Pancreas (tissue), 10 donors: ENCODE data around the gene POPDC2. TPM values are rescaled to one million over a fixed set of nuclear protein-coding genes. Genes with fewer than 3 reads are reported as not detected.

ENCODE experiments used
- ATAC-seq, 4 donors: fragments of 200-7000 bp; cut with Tn5 transposase; one replicate each; pipeline versions ENCODE4 v1.8.0 to v1.9.1; 2020; ENCODE audit warnings: mild to moderate bottlenecking in 4 of 4, moderate library complexity in 4 of 4
- DNase-seq, 6 donors: peaks; one replicate each; pipeline ENCODE4 v3.0.0-alpha.2; 2020
- FAIRE-seq: peaks from 2 replicates; lab custom pipeline; 2012; peaks lifted over from hg19 to GRCh38; lab: Jason Lieb, UNC
- H3K27ac ChIP-seq, 4 donors: fragments of 200-600 bp; sonication (generic); 1 replicate in 3 of 4; 2 replicates in 1 of 4; pipeline versions ENCODE4 v1.5.0 to v1.8.0; 2020
- H3K27me3 ChIP-seq, 4 donors: fragments of 200-600 bp; one replicate each; pipeline ENCODE4 v1.8.0; 2021
- H3K36me3 ChIP-seq, 3 donors: fragments of 200-600 bp; sonication (generic) in 1 of 3; one replicate each; pipeline versions ENCODE4 v1.5.0 to v1.8.0; 2020 to 2021
- H3K4me1 ChIP-seq, 3 donors: fragments of 200-600 bp; one replicate each; pipeline ENCODE4 v1.8.0; 2021
- H3K4me3 ChIP-seq, 4 donors: fragments of 200-600 bp; sonication (generic) in 2 of 4; one replicate each; pipeline versions ENCODE4 v1.5.0 to v1.8.0; 2020 to 2021
- H3K9me3 ChIP-seq, 4 donors: fragments of 200-600 bp; one replicate each; pipeline ENCODE4 v1.8.0; 2021
- CTCF ChIP-seq, 4 donors: fragments of 200-600 bp; sonication (generic) in 3 of 4; IDR thresholded peaks; one replicate each; pipeline versions ENCODE4 v1.5.0 to v1.8.0; 2021; ENCODE audit warnings: antibody characterized with exemption in 4 of 4
- WGBS, 2 donors: extraction: QIAGEN DNeasy Blood & Tissue Kit; methylation state at CpG; one replicate each; pipeline ENCODE4 v1.1.7; 2013; 5-methylcytosine and 5-hydroxymethylcytosine counted together
- intact Hi-C, 3 donors: fragments of 100-400 bp; cut with DNase I; formaldehyde crosslinking; loops; one replicate each; pipeline versions ENCODE4 v1.11.1 to v1.14.2; 2022
- polyA plus RNA-seq, 2 donors: library from polyadenylated mRNA; stranded (reverse); fragments of 200-250 nt; gene quantifications; one replicate each; pipeline ENCODE4 v1.2.3, GENCODE V29; 2013
- total RNA-seq, 6 donors: library from RNA; stranded (reverse); fragmentation: NEBNext Ultra II Directional in 4 of 6; extraction: Animal tissue kit (Norgen Biotek cat#: 25700) in 4 of 6; gene quantifications; one replicate each; pipeline versions ENCODE4 v1.2.1 to v1.2.4, GENCODE V29; 2021 to 2023
- donor health status: healthy with polysubstance abuse.
- donor health status: DM: no; HTN: no; CAD: no; lungs with moderate emphysema.
- donor health status: DM: no; HTN: no; CAD: no.
- donor health status: control.
- donor health status: control.
- donor health status: Bipolar disorder and iron deficiency.
- donor health status: DM: yes; HTN: yes; CAD: no.
- donor health status: DM: no; HTN: no; CAD: no.
- donor health status: DM: no; HTN: no; CAD: no.
- donor health status: DM: yes; HTN: yes; CAD: no.

The POPDC2 gene
- total and polyA plus RNA-seq, 8 donors, result 0.52 to 6.7 (median 1.3) TPM

- WGBS, 2 donors, result 93 to 95% methylated on average over 2 of the region's 2 CpGs
- Histone ChIP-seq H3K9me3 (no peaks in the 10 kb centered on the region), H3K27me3 (no peaks in the 10 kb centered on the region), H3K27ac (no peak overlapping the region), H3K4me1 (no peaks in the 10 kb centered on the region), H3K4me3 (no peak overlapping the region), H3K36me3 (no peaks in the 10 kb centered on the region)
- FAIRE-seq (no peak), DNase-seq (no peak), ATAC-seq (no peak)
- no peak for TF ChIP-seq CTCF (IDR thresholded peaks at IDR 0.05)
- intact Hi-C loops, result no loop called here
Observed at GRCh38 chr3:119639494-119640350, 20.7 kb downstream of the POPDC2 start.

GRCh38 chr3:119637679-119638477 is 22.5 kb downstream of the POPDC2 start:
- no peaks in the 10 kb centered on the region for H3K9me3 ChIP-seq
- 85 to 86% methylated on average over 3 of the region's 3 CpGs for WGBS, 2 donors
- no peak for TF ChIP-seq CTCF (IDR thresholded peaks at IDR 0.05)
- H3K36me3 ChIP-seq, result no peaks in the 10 kb centered on the region
- H3K4me1 ChIP-seq, result no peaks in the 10 kb centered on the region
- H3K4me3 ChIP-seq, result no peak overlapping the region
- DNase-seq (no peak), FAIRE-seq (no peak), ATAC-seq (peak in 3 of 4 donors; percentile 9 to 56 (median 50))
- intact Hi-C loops, result no loop called here
- H3K27ac ChIP-seq, result peak overlapping the region in 2 of 4 donors; percentile 43 to 58
- no peaks in the 10 kb centered on the region for H3K27me3 ChIP-seq

- FAIRE-seq (no peak), DNase-seq (no peak), ATAC-seq (no peak)
- no peak for TF ChIP-seq CTCF (IDR thresholded peaks at IDR 0.05)
- WGBS, 2 donors, result 94% methylated on average over 4 of the region's 4 CpGs
- intact Hi-C loops, result no loop called here
- Histone ChIP-seq H3K36me3 (no peaks in the 10 kb centered on the region), H3K27me3 (no peaks in the 10 kb centered on the region), H3K9me3 (no peaks in the 10 kb centered on the region), H3K27ac (peak overlapping the region in 2 of 4 donors; percentile 35 to 58), H3K4me3 (no peak overlapping the region), H3K4me1 (peaks cover 0 to 7% (median 6%) of the 10 kb centered on the region in 3 donors)
Observed at GRCh38 chr3:119636891-119637611, 23.3 kb downstream of the POPDC2 start.

GRCh38 chr3:119636249-119636648 is 24.1 kb downstream of the POPDC2 start:
- TF ChIP-seq CTCF (IDR thresholded peaks at IDR 0.05), result no peak
- peak; percentile 8 to 41 (median 22) for ATAC-seq
- intact Hi-C loops, result no loop called here
- FAIRE-seq, result no peak
- H3K27me3 ChIP-seq, result no peaks in the 10 kb centered on the region
- 40 to 44% methylated on average over 1 of the region's 1 CpG for WGBS, 2 donors
- H3K36me3 ChIP-seq, result no peaks in the 10 kb centered on the region
- no peaks in the 10 kb centered on the region for H3K9me3 ChIP-seq
- H3K27ac ChIP-seq, result peak overlapping the region in 1 of 4 donors; percentile 14
- DNase-seq, result no peak
- no peak overlapping the region for H3K4me3 ChIP-seq
- H3K4me1 ChIP-seq, result peaks cover 0 to 12% (median 7%) of the 10 kb centered on the region in 3 donors
